Measurements from ENCODE around the gene MINAR1. TPM values are rescaled to one million over a fixed set of nuclear protein-coding genes. Genes with fewer than 3 reads are reported as not detected.

MINAR1 gene
- total and polyA plus RNA-seq, 2 of the 13 experiments (the other 11 are each of a cell fraction or from before 2014, with no cell fraction given), result 0.15 to 0.16 TPM

GRCh38 chr15:79455943-79456342 is 23.8 kb downstream of the MINAR1 start:
- Histone ChIP-seq H3K9me3 (ENCODE audit: low read length) (no peaks in the 10 kb centered on the region), H3K4me2 (ENCODE audit: low read depth, low read length) (no peak overlapping the region), H3K4me1 (ENCODE audit: insufficient read depth, low read length) (no peaks in the 10 kb centered on the region), H3K36me3 (replicated peaks in 1 of 2; ENCODE audit: control insufficient read depth in 1 of 2, insufficient read depth in 2 of 2, low read length in 2 of 2) (no peaks in the 10 kb centered on the region), H3K4me3 (replicated peaks in 1 of 3; ENCODE audit: insufficient read depth in 1 of 3, low read depth in 2 of 3, low read length in 3 of 3) (no peak overlapping the region), H4K20me1 (ENCODE audit: insufficient read depth, low read length) (no peaks in the 10 kb centered on the region), H3K9ac (ENCODE audit: insufficient read depth, low read depth, low read length) (no peak overlapping the region), H3K79me2 (ENCODE audit: insufficient read depth, low read length) (no peaks in the 10 kb centered on the region), H3K27ac (ENCODE audit: extremely low read length, insufficient read depth, low read length) (no peak overlapping the region), H3K27me3 (ENCODE audit: control insufficient read depth in 1 of 2, insufficient read depth in 2 of 2, low read length in 2 of 2) (peaks cover 1 to 26% of the 10 kb centered on the region in 2 experiments; a peak in 4 of 5 replicates), H2AFZ (ENCODE audit: low read length) (no peak overlapping the region)
- WGBS (ENCODE audit: low lambda C conversion rate), result 33% methylated on average over 3 of the region's 6 CpGs
- no peak for ATAC-seq
- intact Hi-C loops (cut with micrococcal nuclease; ENCODE audit: unreplicated experiment), result no loop called here
- FAIRE-seq, result no peak
- no TSS peak for BruUV-seq (replicated peaks)
- TF ChIP-seq ZFP37 (CRISPR knock-in tag; IDR thresholded peaks at IDR 0.05; ENCODE audit: borderline replicate concordance) (no peak), RFXANK (CRISPR knock-in tag; IDR thresholded peaks at IDR 0.05) (no peak), ATF6 (CRISPR knock-in tag; conservative IDR thresholded peaks at IDR 0.05) (no peak), MBNL3 (CRISPR knock-in tag; conservative IDR thresholded peaks at IDR 0.05) (no peak), TCF7 (IDR thresholded peaks at IDR 0.05; ENCODE audit: low read depth) (no peak), ZNF33A (CRISPR knock-in tag; IDR thresholded peaks at IDR 0.05; ENCODE audit: borderline replicate concordance) (no peak), MXD3 (CRISPR knock-in tag; IDR thresholded peaks at IDR 0.05) (no peak), ZNF460 (CRISPR knock-in tag; IDR thresholded peaks at IDR 0.05; ENCODE audit: borderline replicate concordance) (no peak), NFAT5 (CRISPR knock-in tag; IDR thresholded peaks at IDR 0.05) (no peak), CEBPG (CRISPR knock-in tag; IDR thresholded peaks at IDR 0.05) (no peak), ERF (CRISPR knock-in tag; IDR thresholded peaks at IDR 0.05) (no peak), RXRA (CRISPR knock-in tag; IDR thresholded peaks at IDR 0.05) (no peak)
- ChIA-PET POLR2A (no interaction called here), CTCF (ENCODE audit: low intra/inter-chr PET ratio, low total read pairs) (no interaction called here)
- no peak for DNase-seq (ENCODE audit: low spot score)
- in situ Hi-C loops (cut with HindIII; ENCODE audit: extremely low pct_ligation_motif_present, low pct_unique_long_range_greater_than_20kb), result no loop called here
